Coronary artery (tissue), 2 donors: ENCODE data around the gene MARK3.

Source experiments
- DNase-seq: peaks from one replicate; pipeline ENCODE4 v3.0.0-alpha.2; 2017; ENCODE audit warnings: low spot score
- H3K27ac ChIP-seq, 2 donors: fragments of 200-600 bp; sonication (generic); one replicate each; pipeline ENCODE4 v1.5.1; 2016 to 2019
- H3K4me3 ChIP-seq: fragments of 200-600 bp; sonication (generic); 2 replicates; pipeline ENCODE4 v1.5.1; 2016; ENCODE audit warnings: mild to moderate bottlenecking, moderate library complexity
- TF ChIP-seq, protein P1 (sequence below): fragments of 200-600 bp; sonication (generic); IDR thresholded peaks from one replicate; pipeline ENCODE4 v1.5.1; 2019; ENCODE audit warnings: antibody characterized with exemption

The MARK3 gene

GRCh38 chr14:103545219-103545914, 160.2 kb downstream of the MARK3 start:
- no peak for DNase-seq
- TF ChIP-seq, protein P1, sequence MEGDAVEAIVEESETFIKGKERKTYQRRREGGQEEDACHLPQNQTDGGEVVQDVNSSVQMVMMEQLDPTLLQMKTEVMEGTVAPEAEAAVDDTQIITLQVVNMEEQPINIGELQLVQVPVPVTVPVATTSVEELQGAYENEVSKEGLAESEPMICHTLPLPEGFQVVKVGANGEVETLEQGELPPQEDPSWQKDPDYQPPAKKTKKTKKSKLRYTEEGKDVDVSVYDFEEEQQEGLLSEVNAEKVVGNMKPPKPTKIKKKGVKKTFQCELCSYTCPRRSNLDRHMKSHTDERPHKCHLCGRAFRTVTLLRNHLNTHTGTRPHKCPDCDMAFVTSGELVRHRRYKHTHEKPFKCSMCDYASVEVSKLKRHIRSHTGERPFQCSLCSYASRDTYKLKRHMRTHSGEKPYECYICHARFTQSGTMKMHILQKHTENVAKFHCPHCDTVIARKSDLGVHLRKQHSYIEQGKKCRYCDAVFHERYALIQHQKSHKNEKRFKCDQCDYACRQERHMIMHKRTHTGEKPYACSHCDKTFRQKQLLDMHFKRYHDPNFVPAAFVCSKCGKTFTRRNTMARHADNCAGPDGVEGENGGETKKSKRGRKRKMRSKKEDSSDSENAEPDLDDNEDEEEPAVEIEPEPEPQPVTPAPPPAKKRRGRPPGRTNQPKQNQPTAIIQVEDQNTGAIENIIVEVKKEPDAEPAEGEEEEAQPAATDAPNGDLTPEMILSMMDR = no peak
- Histone ChIP-seq H3K4me3 (no peak overlapping the region), H3K27ac (peak overlapping the region in 1 of 2 donors; percentile 93)

GRCh38 chr14:103545915-103546651, 160.9 kb downstream of the MARK3 start:
- no peak for DNase-seq
- TF ChIP-seq, protein P1 = no peak
- Histone ChIP-seq H3K27ac (no peak overlapping the region), H3K4me3 (no peak overlapping the region)

DNA sequence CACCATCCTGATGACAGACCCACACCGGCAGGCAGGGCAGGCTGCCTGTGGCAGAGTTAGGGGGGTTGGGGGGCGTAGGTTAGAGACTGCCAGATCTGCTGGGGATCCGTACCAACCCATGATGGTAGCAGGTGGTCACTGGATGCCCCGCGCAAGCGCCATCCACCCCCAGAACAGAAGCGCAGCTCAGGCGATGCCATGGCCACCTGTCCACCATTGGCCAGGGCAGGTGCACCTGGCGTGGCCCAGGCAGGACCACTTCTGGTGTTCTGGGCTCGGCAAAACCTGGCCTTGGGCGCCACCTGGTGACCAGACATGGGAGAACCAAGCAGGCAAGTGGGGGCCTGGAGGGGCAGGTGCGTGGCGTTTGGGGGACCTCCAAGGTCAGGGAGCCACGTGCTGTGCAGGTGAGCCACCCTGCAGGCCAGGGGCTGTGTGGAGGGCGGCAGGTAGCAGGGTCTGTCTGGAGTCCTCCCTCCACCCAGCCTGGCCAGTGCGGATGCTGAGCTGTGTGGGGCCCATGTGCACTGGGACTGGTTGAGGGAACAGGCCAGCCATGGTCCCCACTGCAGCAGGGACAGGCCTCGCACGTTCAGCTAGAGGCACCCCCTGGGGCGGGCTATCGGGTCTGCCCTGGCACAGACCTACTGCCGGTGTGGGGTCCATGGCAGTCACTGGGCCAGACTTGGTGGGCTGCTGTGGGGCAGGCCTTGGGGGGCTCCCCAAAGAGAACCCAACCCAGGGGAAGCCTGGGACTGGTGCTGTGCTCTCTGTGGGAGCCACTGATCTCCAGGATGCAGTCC, 161.6 kb downstream of the MARK3 start:
- no peak for DNase-seq
- H3K27ac ChIP-seq = no peak overlapping the region
- TF ChIP-seq, protein P1 = peak; percentile 59
- no peak overlapping the region for H3K4me3 ChIP-seq

- Histone ChIP-seq H3K27ac (no peak overlapping the region), H3K4me3 (no peak overlapping the region)
- TF ChIP-seq, protein P1 = no peak
- no peak for DNase-seq
Observed at GRCh38 chr14:103547455-103547940, 162.3 kb downstream of the MARK3 start.

DNA sequence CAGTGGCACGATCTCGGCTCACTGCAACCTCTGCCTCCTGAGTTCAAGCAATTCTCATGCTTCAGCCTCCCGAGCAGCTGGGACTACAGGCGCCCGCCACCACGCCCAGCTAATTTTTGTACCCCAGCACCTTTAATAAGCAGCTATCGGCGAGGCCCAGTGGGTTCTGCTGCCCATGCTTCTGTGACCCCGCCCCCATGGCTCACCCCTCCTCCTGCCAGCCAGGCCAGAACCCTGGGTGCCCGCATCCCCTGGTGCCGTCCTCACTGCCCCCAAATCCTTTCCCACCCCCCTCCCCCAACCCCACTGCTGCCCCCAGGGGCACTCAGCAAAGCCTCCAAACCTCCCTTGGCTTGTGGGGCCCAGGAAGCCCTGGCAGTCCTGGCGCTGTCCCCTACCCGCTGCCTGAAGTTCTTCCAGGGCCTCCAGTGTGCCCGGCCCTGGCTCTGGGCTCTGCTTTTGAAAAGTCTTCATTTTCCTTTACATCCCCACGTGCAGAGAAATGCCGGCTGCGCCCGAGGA, 162.8 kb downstream of the MARK3 start:
- no peak for DNase-seq
- no peak overlapping the region for H3K4me3 ChIP-seq
- TF ChIP-seq, protein P1 = no peak
- no peak overlapping the region for H3K27ac ChIP-seq

DNA sequence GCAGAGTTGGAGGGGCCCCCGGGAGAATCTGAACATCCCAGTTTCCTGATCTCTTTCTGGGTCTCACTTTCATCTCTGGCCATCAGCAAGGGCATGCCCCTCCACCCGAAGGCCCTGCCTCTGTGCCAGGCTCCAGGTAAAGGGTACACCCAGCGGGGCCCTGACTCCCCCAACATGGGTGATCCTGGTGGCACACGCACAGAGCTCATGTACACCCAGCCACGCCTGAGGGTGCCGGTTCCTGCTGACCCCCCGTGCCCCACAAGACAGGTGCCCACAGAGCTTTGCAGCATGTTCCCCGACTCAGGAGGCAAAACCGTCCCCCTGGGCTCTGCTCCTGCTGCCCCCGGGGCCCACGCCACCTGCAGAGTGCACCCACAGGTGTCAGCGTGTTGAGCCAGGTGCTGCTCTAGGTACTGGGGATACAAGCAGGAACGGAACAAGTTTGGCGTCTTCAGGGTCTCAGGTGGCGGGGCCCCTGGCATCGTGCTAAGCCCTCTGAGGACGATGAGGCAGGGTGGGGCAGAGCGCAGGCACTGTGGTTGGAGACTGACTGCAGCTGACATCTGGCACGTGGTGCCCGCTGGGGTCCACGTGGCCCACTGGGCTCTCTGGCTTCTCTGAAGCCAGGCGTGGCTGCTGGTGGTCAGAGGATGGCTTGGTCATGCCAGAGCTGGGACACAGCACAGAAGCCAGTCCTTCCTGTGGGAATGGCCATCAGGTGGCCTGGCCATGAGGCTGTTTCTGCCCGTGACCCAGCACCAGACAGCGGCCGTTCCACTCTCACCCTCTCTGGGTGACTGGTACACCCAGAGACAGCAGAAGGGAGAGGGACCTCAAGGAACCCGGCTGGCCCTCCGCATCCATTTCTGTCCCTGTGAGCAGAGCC, 163.5 kb downstream of the MARK3 start:
- TF ChIP-seq, protein P1 = no peak
- peak overlapping the region in 1 of 2 donors; percentile 96 for H3K27ac ChIP-seq
- DNase-seq = no peak
- no peak overlapping the region for H3K4me3 ChIP-seq
